DMS53 (cell line): ENCODE measurements around the gene G2E3.
"Not testable (repeated sequence)": the region's sequence is repeated elsewhere in the genome, so short reads cannot be mapped to it uniquely, and the experiment has no call there.

Experiments used
- DNase-seq: peaks from one replicate; lab custom pipeline; 2025; lab: John Stamatoyannopoulos, UW

The G2E3 gene

GRCh38 chr14:30603402-30603801 is 44.4 kb downstream of the G2E3 start:
- DNase-seq: no peak

- DNase-seq: not testable (repeated sequence)
Observed at GRCh38 chr14:30604696-30605095, 45.7 kb downstream of the G2E3 start.

- DNase-seq: no peak
Observed at GRCh38 chr14:30607156-30607780, 48.3 kb downstream of the G2E3 start.

- DNase-seq: peak; percentile 60
Observed at GRCh38 chr14:30608533-30609006, 49.6 kb downstream of the G2E3 start.

GRCh38 chr14:30610787-30611343 is 51.9 kb downstream of the G2E3 start:
- DNase-seq: peak; percentile 83

GRCh38 chr14:30614155-30614554 is 55.2 kb downstream of the G2E3 start:
- no peak for DNase-seq

GRCh38 chr14:30620178-30620577 is 61.2 kb downstream of the G2E3 start:
- DNase-seq: no peak

GRCh38 chr14:30621354-30621939 is 62.5 kb downstream of the G2E3 start:
- peak; percentile 54 for DNase-seq

- DNase-seq: peak; percentile 93
Observed at GRCh38 chr14:30621940-30622830, 63.2 kb downstream of the G2E3 start, which contains the start of gene SCFD1. TSS of gene SCFD1 (plus strand) at chr14:30622319. CDS start at chr14:30622339, 20 bp downstream.

GRCh38 chr14:30623412-30624131 is 64.6 kb downstream of the G2E3 start:
- no peak for DNase-seq

- DNase-seq: no peak
Observed at GRCh38 chr14:30624132-30624423, 65.1 kb downstream of the G2E3 start.

GRCh38 chr14:30625533-30625932 is 66.6 kb downstream of the G2E3 start:
- no peak for DNase-seq

- not testable (repeated sequence) for DNase-seq
Observed at GRCh38 chr14:30629432-30629831, 70.5 kb downstream of the G2E3 start.

GRCh38 chr14:30630248-30630647 is 71.3 kb downstream of the G2E3 start:
- no peak for DNase-seq

- DNase-seq: no peak
Observed at GRCh38 chr14:30632730-30633129, 73.8 kb downstream of the G2E3 start.

- no peak for DNase-seq
Observed at GRCh38 chr14:30638926-30639325, 80.0 kb downstream of the G2E3 start.

- no peak for DNase-seq
Observed at GRCh38 chr14:30641207-30641606, 82.2 kb downstream of the G2E3 start.

- not testable (repeated sequence) for DNase-seq
Observed at GRCh38 chr14:30644462-30644861, 85.5 kb downstream of the G2E3 start.

- DNase-seq: no peak
Observed at GRCh38 chr14:30645600-30645999, 86.6 kb downstream of the G2E3 start.

GRCh38 chr14:30648471-30648870 is 89.5 kb downstream of the G2E3 start:
- no peak for DNase-seq

- DNase-seq: no peak
Observed at GRCh38 chr14:30651937-30652336, 93.0 kb downstream of the G2E3 start.

GRCh38 chr14:30655124-30655523 is 96.2 kb downstream of the G2E3 start:
- DNase-seq: peak; percentile 18
